A673 (cell line): ENCODE data around the gene HEBP2. TPM values are rescaled to one million over a fixed set of nuclear protein-coding genes. Genes with fewer than 3 reads are reported as not detected.

Experiments
- BruUV-seq: library from RNA; stranded (reverse); fragments of 400-500 nt; replicated peaks from 2 replicates; lab custom pipeline; 2021; lab: Mats Ljungman, UMichigan
- CTCF ChIA-PET: fragments of 300-600 bp; sonication (Branson Sonifier 250); formaldehyde crosslinking; loops from one replicate; lab custom pipeline; 2022; ENCODE audit warnings: antibody characterized with exemption; lab: Charles Lee
- POLR2A ChIA-PET: fragments of 300-600 bp; sonication (Branson Sonifier 250); formaldehyde crosslinking; loops from one replicate; lab custom pipeline; 2022; ENCODE audit warnings: antibody characterized with exemption; ENCODE audit not compliant: low non-redundant PET; lab: Charles Lee
- DNase-seq: peaks from one replicate; pipeline ENCODE4 v3.0.0-alpha.2; 2015; ENCODE audit warnings: low spot score
- H3K27ac ChIP-seq: fragments of 200-600 bp; sonication (generic); 2 replicates; pipeline ENCODE4 v1.5.1; 2016; ENCODE audit warnings: mixed run types, low read depth, mild to moderate bottlenecking, mixed read lengths, antibody characterized with exemption, low read length; ENCODE audit not compliant: poor library complexity, severe bottlenecking
- H3K27me3 ChIP-seq: fragments of 200-600 bp; sonication (generic); replicated peaks from 2 replicates; pipeline ENCODE4 v1.6.1; 2017; ENCODE audit warnings: mixed run types, low read depth, mild to moderate bottlenecking, mixed read lengths, antibody characterized with exemption, low read length; ENCODE audit not compliant: insufficient read depth, poor library complexity
- H3K36me3 ChIP-seq: fragments of 200-600 bp; sonication (generic); 2 replicates; pipeline ENCODE4 v1.6.1; 2016; ENCODE audit warnings: mixed run types, mild to moderate bottlenecking, mixed read lengths, antibody characterized with exemption, low read length; ENCODE audit not compliant: insufficient read depth, poor library complexity, severe bottlenecking
- H3K4me1 ChIP-seq: fragments of 200-600 bp; sonication (generic); 2 replicates; pipeline ENCODE4 v1.6.1; 2017; ENCODE audit warnings: mixed run types, mild to moderate bottlenecking, mixed read lengths, antibody characterized with exemption, low read length; ENCODE audit not compliant: insufficient read depth, poor library complexity, severe bottlenecking
- H3K4me3 ChIP-seq: fragments of 200-600 bp; sonication (generic); 2 replicates; pipeline ENCODE4 v1.5.1; 2016; ENCODE audit warnings: low read depth, mixed run types, mild to moderate bottlenecking, mixed read lengths, low read length; ENCODE audit not compliant: poor library complexity, severe bottlenecking
- H3K9me3 ChIP-seq: fragments of 200-600 bp; sonication (generic); 2 replicates; pipeline ENCODE4 v1.6.1; 2016; ENCODE audit warnings: mixed run types, low read depth, mild to moderate bottlenecking, mixed read lengths, antibody characterized with exemption, low read length; ENCODE audit not compliant: poor library complexity, severe bottlenecking
- EZH2 ChIP-seq: fragments of 200-600 bp; sonication (generic); IDR thresholded peaks from 2 replicates; pipeline ENCODE4 v1.6.1; 2017; ENCODE audit warnings: borderline replicate concordance, low read depth, mild to moderate bottlenecking, mixed read lengths, antibody characterized with exemption, low read length; ENCODE audit not compliant: poor library complexity, severe bottlenecking
- intact Hi-C: fragments of 100-400 bp; cut with micrococcal nuclease; formaldehyde crosslinking; loops from one replicate; pipeline ENCODE4 v1.10.0; 2022; ENCODE audit not compliant: unreplicated experiment
- total RNA-seq: library from RNA; stranded (reverse); gene quantifications from 2 replicates; pipeline ENCODE4 v1.2.3, GENCODE V29; 2021
- TF ChIP-seq, protein P1 (sequence below): fragments of 300-800, 200-600 bp; sonication (generic); conservative IDR thresholded peaks from 2 replicates; pipeline ENCODE4 v1.5.1; 2017; ENCODE audit warnings: low read depth, mild to moderate bottlenecking, antibody characterized with exemption, low read length, moderate library complexity, mixed read lengths

Gene HEBP2
- total RNA-seq, 1 experiment from 2014 or later = 8.7 TPM

DNA sequence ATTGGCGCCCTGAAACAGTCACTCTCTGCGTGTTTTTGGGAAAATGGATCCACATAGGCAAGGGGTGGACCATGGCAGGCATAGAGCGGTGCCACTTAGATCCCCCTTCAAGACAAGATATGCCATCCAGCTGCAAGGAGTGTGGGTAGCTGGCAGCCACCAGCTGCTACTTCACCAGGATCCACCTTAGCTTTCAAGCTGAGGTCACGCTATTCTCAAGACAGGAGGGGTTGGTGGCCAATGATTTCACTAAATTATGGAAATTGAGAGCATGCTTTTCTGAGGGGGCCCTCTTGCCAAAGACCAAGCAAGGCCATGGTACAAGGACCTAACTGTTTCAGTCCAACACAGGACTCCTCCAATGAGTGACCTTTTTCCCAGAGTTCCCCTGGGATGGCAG lies 16.3 kb downstream of the HEBP2 start:
- POLR2A ChIA-PET = no interaction called here
- H3K27ac ChIP-seq = no peak overlapping the region
- CTCF ChIA-PET = no interaction called here
- intact Hi-C loops = no loop called here
- no peaks in the 10 kb centered on the region for H3K9me3 ChIP-seq
- H3K4me1 ChIP-seq = no peaks in the 10 kb centered on the region
- H3K36me3 ChIP-seq = no peaks in the 10 kb centered on the region
- H3K27me3 ChIP-seq = no peaks in the 10 kb centered on the region
- no peak overlapping the region for H3K4me3 ChIP-seq
- no TSS peak for BruUV-seq
- DNase-seq = no peak
- TF ChIP-seq, protein P1, sequence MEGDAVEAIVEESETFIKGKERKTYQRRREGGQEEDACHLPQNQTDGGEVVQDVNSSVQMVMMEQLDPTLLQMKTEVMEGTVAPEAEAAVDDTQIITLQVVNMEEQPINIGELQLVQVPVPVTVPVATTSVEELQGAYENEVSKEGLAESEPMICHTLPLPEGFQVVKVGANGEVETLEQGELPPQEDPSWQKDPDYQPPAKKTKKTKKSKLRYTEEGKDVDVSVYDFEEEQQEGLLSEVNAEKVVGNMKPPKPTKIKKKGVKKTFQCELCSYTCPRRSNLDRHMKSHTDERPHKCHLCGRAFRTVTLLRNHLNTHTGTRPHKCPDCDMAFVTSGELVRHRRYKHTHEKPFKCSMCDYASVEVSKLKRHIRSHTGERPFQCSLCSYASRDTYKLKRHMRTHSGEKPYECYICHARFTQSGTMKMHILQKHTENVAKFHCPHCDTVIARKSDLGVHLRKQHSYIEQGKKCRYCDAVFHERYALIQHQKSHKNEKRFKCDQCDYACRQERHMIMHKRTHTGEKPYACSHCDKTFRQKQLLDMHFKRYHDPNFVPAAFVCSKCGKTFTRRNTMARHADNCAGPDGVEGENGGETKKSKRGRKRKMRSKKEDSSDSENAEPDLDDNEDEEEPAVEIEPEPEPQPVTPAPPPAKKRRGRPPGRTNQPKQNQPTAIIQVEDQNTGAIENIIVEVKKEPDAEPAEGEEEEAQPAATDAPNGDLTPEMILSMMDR = no peak
- no peak for TF ChIP-seq EZH2

DNA sequence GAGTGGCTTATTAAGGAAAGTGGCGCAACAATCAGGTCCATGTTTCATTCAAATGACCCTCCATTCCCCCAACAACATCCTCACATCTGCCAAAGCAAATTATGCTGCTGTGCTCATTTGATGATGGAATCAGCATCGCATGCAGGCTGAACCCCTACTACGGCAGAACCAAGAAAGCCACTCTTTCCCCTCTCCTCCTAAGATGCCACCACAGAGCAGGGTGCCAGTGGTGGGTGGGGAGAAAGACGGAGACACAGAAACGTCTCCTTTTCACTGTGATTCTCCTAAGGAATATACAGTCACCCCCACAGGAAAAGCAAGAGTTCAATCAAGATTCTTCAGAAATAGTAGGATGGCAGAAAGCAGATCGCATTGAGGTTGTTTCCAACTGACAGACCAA lies 17.1 kb downstream of the HEBP2 start:
- no peak overlapping the region for H3K27ac ChIP-seq
- BruUV-seq = no TSS peak
- no peaks in the 10 kb centered on the region for H3K36me3 ChIP-seq
- ChIA-PET POLR2A (no interaction called here), CTCF (no interaction called here)
- no peak for TF ChIP-seq EZH2
- TF ChIP-seq, protein P1 = no peak
- intact Hi-C loops = no loop called here
- no peak overlapping the region for H3K4me3 ChIP-seq
- H3K4me1 ChIP-seq = no peaks in the 10 kb centered on the region
- no peak for DNase-seq
- no peaks in the 10 kb centered on the region for H3K27me3 ChIP-seq
- no peaks in the 10 kb centered on the region for H3K9me3 ChIP-seq

DNA sequence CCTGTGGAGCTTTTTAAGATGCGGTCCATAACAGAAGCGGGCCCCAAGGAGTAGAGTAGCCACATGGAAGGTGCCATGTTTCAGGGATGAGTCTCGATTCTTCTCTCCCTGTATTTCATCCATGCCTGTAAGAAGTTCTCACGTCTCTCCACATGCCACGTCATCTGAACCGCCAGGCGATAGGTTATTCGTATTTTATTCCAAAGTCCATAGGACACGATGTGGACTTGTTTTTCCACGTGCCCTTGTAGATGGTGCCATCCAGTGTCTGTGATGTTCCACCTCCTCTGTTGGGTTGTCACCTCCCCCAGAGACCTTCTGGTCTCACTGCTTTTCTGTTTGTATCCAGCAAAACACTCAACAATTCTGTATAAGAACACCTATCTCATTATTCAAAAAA lies 17.6 kb downstream of the HEBP2 start:
- no peaks in the 10 kb centered on the region for H3K4me1 ChIP-seq
- DNase-seq = no peak
- TF ChIP-seq EZH2 = no peak
- TF ChIP-seq, protein P1 = no peak
- H3K27me3 ChIP-seq = no peaks in the 10 kb centered on the region
- POLR2A ChIA-PET = no interaction called here
- H3K4me3 ChIP-seq = no peak overlapping the region
- H3K27ac ChIP-seq = no peak overlapping the region
- intact Hi-C loops = no loop called here
- CTCF ChIA-PET = no interaction called here
- no peaks in the 10 kb centered on the region for H3K9me3 ChIP-seq
- no peaks in the 10 kb centered on the region for H3K36me3 ChIP-seq
- no TSS peak for BruUV-seq
